T1000 (cell line): ENCODE data around the gene COL4A1.

Experiments
- DNase-seq: peaks from one replicate; lab custom pipeline; 2025; ENCODE audit warnings: mixed read lengths; lab: John Stamatoyannopoulos, UW

The COL4A1 gene

DNA sequence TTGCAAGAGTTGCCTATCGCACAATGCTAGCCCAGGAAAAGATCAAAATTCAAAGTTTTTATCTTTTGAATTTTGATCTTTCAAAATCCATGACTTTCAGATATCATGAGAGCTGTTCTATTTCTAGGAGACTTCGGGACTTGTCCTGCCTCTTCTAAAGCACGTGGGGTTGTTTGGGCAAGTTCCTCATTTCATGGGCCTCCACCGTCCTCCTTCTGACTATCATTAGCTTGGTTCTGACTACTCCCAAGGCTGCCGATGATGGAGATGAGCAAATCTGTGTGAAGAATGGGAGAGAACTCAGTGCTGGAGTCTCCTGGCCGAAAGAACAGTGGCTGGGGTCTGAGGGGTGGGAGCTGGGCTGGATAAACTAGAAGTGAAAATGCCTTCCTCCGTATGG, 86.5 kb downstream of the COL4A1 start:
- no peak for DNase-seq

DNA sequence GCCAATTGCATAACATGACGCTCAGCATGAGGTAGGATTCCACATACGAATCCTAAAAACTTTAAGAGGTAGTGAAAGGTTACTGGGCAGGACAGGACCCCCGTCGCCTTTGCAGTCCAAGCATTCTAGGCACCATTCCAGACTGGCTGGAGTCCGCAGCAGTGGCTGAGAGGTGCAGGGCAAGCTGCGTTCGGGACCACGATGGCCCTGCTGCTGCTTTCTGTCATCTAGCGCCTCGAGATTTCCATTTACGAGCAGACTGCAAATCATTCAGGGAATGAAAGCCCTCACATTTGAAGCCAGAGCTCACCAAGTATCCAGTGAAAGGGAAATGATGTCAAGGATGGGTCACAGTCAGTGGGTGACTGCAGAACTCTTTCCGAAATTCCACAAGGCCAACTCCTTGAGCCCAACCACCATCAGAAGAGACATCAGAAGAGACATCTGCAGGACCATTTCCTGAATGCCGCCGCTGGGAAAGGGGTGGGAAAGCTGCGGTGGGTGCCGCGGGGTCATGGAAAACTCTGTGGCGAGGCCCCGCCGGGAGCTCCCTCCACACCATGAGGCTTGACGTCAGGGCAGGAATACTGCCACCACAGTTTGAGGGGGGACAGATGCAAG, 88.3 kb downstream of the COL4A1 start:
- DNase-seq = no peak

DNA sequence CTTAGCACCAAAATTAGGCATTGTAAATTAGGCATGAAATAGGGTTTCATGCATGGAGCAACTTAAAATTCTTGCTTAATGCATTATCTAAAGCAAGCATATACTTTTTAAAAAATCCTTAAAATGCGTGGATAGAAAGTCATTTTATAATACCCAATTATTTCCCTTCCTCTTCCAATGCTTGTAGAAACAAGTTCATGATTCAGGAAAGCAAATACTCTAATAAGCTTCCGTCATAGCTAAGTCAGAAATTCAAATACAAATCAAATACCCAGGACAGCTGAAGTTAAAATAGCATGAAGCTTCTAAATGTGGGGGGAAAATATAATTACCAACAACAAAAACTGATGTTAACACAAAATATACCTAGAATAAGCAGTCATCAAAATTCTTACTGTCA, 89.1 kb downstream of the COL4A1 start:
- DNase-seq = no peak

DNA sequence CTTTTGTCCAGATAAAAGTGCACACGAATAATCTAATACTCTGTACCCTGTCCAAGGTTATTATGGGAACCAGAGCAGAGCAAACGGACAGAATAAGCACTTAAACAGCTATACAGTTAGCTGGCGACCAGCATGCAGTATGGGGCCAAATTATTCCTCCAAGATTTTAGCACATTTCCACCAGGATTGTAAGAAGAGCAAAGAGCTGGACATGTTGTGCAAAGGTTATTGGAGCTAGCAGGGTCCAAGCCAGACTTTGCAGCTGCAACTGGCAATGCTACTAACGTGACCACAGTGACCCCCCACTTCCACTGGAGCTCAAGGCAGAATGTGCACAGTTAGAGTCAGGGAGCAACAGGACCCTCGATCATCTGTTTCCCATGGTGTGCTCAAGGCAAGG, 89.9 kb downstream of the COL4A1 start:
- no peak for DNase-seq

DNA sequence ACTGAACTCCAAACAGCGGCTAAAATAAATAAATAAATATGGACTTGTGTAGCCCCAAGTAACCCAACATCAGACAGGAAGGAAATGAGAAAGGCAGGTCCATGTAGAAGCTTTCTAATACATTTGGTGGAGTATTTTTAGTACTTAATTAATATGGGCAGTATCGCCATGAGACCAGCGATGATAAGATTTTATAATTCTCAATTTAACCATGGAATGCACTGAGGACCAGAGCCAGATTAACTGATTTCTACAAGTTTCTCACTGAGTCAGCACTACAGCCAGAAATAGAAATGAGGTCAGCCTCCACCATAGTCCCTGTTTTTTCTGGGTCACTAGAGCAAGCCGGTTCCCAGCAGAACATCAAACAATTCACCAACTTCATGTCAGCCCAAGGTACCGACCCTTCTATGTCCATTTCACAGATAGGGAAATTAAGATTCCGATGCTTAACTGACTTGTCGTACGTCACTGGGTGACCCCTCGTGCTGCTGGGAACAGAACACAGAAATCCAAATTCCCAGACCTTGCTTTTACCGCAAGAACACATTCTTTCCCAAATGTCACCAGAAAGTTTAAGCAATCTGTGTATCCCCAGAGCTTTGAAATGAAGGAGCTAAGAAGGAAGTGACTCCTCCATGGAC, 90.4 kb downstream of the COL4A1 start:
- DNase-seq = no peak

DNA sequence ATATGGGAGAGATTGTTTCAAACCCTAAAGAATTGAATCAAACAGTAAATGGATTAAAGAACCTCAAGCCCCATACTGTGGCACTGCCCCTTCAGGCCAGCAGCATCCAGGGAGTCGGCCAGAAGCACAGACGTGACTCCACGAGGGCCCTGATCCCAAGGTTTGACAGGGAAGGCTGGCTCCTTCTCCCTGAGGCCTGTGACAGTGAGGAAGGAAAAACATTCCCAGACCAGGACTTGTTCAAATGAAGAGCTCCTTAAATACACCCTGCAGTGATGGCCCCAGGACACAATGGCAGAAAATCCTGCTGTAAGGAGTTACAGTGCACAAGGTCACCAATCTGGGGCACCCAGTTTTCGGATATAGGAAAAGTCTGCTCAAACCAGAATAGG, 91.0 kb downstream of the COL4A1 start:
- no peak for DNase-seq

DNA sequence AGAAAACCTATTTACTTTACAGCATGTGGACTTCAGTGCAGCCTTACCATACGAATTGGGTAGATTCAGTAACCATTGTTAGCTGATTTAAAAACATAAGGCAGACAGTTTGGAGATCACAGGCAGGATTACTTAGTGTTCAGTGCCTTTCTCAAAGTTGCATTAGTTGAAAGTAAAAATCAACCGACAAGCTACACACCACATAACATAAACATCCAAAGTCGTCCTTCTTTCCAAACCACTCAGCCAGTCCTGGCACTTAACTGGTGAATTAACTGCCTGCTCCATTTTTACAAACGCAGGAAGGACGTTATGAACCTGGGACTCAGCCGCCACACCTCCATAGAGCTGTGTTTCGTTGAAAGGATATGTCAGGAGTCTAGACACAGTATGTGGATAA, 91.4 kb downstream of the COL4A1 start:
- DNase-seq = no peak

DNA sequence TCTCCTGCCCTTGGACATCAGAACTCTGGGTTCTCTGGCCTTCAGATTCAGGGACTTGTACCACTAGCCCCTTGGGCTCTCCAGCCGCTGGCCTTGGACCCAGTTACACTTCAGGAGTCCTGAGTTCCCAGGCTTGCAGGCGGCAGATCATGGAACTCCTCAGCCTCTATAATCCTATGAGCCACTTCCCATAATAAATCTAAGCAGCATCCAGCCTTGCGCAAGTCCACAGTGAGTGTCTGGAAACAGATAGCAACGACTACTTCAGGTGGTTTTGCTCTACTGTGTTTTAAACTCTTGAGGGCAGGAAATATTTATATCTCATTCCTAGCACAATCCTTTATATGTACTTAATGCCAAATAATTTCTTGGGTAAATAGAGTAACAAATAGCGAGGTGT, 92.3 kb downstream of the COL4A1 start:
- no peak for DNase-seq

DNA sequence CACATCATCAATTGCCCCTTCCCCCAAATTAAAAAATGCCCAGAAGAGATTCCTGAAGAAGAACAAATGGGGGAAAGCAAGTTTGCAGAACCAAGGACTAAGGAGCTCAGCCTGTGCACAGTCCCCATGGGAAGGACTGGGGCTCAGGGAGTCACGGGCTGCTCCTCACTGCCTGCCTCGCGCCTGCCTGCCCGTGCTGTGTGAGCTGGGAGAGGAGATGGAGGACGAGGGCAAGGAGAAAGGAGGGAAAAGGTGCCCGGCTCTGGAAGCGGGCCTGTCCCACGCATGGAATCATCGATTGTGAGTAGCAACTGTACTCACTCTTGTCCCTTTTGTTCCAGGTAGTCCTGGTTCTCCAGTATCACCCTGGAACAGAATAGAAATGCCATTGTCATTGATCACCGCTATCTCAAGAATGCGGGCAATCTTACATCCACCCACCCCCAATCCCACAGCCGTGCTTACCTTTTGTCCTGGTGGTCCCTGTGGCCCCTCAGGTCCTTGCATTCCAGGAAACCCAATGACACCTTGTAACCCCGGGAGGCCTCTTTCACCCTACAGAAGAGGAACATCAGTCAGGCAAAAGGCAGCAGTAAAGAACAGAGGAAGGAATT, 93.4 kb downstream of the COL4A1 start:
- DNase-seq = no peak

DNA sequence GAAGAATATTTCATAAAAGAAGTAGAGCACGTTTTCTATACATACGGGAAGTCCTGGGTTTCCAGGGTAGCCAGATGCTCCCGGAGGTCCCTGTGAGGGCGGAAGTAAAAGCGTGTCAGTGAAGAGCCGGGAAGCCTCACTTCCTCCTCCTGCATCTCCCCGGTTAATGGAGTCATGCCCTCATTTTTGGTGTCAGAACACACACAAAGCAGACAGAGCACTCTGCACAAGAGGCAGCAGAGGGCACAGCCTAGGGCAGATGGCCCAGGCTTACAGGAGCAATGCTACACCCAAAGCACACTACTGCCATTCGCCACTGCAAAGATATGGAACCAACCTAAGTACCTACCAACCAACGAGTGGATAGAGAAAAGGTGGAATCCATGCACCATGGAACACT, 94.4 kb downstream of the COL4A1 start:
- DNase-seq = no peak

DNA sequence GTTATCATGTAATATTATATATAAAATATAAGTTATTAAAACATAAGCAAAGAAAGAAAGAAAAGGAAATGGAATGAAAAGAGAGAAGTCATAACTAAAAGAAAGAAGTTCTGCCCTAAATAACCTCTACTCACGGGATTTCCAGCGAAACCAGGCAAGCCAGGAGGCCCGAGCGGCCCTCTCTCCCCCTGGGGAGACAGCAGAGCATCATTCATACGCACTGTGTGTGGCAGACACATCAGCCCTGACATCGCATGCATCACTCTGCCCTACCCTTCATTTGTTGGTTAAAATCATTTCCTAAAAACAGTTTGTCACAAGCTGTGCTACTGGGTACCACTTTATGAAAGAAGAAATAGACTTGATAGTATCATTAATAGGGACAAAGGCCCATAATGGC, 95.2 kb downstream of the COL4A1 start:
- no peak for DNase-seq

DNA sequence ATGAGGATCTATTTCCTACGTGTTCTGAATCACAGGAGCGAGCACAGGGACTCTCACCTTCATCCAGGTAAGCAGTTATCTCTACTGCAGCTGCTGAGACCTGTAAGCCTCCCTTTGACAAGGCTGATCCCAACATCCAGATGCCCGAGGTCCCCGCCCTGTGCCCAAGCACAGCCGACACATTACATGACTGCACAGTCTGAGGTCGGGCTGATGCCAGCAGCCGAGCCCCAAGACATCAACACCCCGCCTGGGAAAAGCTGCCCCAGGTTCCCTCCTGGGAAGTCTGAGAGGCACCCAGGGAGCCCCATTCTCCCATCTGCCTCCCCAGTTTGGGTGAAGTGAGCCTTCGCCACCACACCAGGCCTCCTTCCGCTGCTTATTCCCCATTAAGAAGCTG, 95.9 kb downstream of the COL4A1 start:
- DNase-seq = no peak

DNA sequence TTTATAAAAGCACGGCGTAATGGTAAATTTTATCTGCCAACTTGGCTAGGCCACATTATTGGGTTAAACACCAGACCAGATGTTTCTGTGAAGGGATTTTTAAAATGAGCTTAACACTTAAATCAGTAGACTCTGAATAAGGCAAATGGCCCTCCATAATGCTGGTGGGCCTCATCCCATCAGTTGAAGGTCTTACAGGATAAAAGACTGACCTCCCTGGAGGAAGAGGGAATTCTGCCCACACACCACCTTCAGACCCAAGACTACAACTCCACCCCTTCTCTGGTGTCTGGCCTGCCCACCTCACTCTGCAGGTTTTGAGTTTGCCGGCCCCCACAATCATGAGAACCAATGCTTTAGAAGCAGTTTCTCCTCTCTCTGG, 96.4 kb downstream of the COL4A1 start:
- DNase-seq = no peak

DNA sequence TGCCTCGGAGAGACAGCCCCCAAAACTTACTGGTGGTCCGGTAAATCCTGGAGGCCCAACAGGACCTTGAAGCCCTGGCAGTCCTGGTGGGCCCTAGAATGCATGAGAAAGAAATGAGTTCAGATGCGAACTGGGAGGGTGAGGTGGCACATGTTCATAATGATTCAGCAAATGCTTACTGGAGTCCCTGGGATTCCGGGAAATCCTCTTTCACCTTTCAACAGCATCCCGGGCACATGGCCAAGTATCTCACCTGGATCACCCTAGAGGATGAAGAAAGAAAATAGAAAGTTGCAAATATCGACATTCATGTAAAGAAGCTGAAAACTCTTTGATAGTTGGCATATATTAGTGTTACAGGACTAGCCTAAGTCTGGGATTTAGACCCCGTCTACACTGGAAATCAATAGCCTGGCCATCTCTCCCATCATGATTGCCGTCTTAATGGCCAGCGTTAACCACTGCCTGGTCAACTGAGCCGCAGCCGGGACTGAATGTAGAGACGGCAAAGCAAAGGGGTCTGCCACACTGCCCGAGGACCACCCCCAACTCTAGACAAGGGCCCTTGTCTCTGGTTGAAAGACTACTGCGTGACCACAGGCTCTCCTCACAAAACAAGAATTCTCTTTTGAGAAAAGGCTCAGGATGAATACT, 96.9 kb downstream of the COL4A1 start:
- DNase-seq = no peak

DNA sequence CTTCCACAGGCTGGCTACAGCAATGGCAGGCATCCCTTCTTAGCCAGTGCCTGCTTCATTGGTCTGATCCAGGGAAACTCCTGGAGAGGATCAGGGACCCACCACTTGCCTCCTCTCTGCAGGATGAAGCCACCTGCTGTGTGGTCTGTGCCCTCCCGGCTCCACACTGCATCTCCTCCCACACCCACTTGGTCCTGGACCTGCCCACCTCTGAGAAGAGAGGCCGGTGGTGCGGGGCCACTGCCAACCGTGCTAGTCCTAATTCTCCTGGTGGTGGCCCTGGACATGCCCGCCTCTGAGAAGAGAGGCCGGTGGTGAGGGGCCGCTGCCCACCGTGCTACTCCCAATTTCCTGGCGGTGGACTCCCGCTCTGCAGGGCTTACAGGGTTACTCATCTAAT, 98.8 kb downstream of the COL4A1 start:
- DNase-seq = no peak

DNA sequence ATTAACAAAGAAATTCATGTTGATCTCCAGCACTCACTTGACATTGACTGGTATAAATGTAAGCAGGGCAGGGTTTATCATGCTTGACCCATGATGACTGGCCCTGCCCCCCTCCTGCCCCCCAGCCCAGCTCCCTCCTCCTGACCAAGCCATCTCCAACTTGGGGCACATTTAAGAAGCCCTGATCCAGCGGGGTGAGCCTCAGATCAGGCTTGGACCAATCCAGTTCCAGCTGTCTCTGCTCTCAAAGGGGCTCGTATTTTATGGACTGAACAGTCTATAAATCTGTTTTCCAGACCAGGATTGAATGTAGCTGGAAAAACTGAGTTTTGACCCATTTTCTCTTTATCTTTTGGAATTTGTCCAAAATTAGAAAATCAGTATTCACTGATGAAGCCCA, 100.0 kb downstream of the COL4A1 start:
- no peak for DNase-seq

DNA sequence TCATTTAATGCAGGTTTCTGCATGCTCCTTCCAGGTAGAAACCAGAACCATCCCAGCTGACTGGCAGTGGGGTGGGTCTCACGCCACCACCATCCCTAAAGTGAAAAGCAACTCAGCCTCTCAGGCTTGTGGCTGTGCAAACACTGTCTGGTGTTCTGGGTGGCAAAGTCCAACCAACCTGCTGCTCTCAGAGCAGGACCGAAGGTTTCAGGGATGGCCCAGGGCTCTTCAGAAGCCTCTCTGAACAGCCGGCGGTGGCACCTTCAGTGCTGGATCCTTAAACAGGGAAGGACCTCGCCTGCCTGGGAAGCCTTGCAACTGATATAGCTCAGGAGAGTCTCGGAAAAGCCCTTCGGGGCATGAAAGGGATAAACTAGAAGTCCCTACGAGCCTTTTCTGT, 100.8 kb downstream of the COL4A1 start:
- DNase-seq = no peak

DNA sequence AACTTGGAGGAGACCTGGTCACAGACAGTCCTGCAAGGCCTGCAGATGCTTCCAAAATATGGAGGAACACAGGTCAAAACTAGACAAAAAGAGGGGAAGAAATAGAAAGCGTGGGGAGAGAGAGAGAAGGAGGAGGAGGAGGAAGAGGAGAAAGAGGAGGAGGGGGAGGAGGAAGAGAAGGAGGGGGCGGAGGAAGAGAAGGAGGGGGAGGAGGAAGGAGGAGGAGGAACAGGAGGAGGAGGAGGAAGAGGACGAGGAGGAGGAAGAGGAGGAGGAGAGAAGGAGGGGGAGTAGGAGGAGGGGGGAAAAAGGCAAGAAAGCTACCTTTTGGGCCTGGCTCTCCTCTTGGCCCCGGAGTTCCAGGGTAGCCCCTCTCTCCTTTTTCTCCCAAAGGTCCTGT, 105.8 kb downstream of the COL4A1 start:
- no peak for DNase-seq

DNA sequence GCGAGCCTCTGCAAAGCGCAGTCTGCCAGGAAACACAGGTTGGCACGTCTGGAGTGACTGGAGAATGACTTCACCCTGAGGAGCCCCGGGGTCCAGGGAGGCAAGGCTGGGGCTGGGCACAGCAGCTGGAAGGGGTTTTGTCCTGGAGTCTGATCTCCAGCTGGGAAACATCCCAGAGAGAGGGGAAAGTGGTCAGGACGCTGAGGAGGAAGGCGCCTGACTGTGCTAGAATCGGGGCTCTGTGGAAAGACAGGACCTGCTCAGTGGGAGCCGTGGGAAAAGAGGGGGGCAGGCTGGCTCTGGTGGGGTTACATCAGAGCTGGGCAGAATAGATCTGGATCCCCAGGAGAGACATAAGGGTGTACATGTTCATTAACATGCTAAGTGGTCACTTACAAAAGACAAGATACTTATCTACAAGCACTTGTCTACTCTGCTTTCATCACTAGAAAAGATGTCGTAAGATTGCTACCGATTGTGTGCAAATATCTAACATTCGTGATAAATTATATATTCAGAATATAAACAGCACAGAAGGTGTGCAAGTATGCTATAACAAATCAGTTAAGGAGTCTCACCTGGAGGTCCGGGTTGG, 106.6 kb downstream of the COL4A1 start:
- no peak for DNase-seq

DNA sequence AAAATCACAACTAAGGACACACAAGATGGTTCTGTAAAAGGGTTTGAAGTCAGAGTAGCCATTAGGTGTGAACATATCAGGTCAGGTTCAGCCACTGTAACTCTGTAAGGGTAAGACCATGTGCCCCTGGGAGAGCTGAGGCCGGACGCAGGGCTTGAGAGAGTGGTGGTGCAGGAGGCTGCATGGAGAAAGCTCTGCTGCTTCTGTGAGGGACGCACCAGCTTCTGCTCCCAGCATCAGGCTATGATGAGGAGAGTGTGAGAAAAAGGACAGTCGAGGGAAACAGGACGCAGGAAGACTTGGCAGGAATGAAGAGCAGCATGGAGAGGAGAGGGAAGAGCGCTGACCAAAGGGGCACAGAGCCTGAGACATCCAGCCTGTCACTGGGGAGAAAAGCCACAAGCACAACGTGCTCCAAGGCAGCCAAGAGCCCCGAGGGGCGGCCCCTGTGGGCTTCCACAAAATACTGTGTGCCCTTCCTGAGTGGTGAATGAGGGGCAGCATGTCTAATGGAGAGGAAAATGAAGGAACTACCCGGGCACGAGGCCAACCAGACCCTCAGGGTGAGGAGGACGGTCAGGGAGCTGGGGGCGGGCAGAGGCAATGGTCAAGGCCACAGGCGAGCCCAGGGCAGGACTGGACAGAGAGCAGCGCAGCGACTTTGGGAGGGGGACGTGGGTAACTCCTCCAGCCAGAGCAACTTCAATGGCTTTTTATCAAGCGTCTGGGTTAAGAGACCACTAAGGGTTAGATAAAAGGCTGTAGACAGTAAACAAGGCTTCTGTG, 107.7 kb downstream of the COL4A1 start:
- DNase-seq = no peak

DNA sequence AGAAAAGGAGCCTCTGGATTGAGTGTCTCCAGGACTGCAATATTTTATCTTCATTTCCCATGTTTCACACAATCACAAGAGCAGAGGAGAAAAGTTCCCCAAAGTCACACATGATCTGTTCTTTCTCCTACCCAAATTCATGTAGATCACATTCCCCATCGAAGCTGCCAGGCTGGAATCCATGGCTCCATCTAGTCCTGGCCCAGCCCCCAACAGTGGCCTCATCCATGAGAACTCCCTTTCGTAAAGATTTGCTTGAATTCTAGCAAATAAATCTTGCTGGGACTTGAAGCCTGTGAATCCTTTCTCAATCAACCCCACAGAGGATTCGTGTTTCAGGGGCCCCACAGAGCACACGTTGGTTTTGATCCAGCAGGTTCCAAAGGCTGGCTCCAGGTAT, 109.5 kb downstream of the COL4A1 start:
- no peak for DNase-seq

DNA sequence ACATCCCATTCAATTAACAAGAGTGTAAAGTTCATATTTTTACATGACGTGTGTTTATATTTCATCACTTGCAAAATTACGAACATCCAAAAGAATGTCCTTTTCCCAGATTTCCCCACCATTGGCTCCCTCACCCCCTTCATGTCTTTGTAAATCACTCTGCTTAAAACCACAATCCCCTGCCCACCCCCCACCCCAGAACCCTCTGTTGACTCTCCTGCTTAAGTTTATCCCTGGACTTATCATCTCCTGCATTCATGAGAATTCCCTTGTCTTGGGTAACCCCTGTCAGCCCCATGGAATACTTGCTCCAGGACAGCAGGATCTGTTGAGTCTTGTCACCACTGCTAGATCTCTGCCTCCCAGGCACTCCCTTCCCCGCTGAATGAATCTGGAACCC, 109.9 kb downstream of the COL4A1 start:
- no peak for DNase-seq
